Adipose tissue (tissue), 3 donors: ENCODE data around the gene CDC42EP3. TPM values are rescaled to one million over a fixed set of nuclear protein-coding genes. Genes with fewer than 3 reads are reported as not detected.
A peak's percentile ranks its signal among the peaks of the same experiment; 100 is the strongest.

Experiments
- H3K27ac ChIP-seq: one replicate; pipeline ENCODE4 v1.5.1; 2013; ENCODE audit warnings: low read depth, low read length
- WGBS, 3 donors: extraction: QIAGEN DNeasy Blood & Tissue Kit; methylation state at CpG; one replicate each; pipeline ENCODE4 v1.1.7; 2013; 5-methylcytosine and 5-hydroxymethylcytosine counted together
- polyA plus RNA-seq, 3 donors: library from polyadenylated mRNA; stranded (reverse); fragments of 200-250 nt; gene quantifications; one replicate each; pipeline ENCODE4 v1.2.3, GENCODE V29; 2013
- donor health status: healthy with polysubstance abuse.
- donor health status: Bipolar disorder and iron deficiency.
- donor health status: healthy.

CDC42EP3 gene
- polyA plus RNA-seq, 3 donors: 4.9 to 29.2 (median 13.2) TPM

- no peak overlapping the region for H3K27ac ChIP-seq
- WGBS, 3 donors: 31 to 65% (median 46%) methylated on average over 2 of the region's 2 CpGs
Measured at GRCh38 chr2:37664231-37664643, 7.2 kb downstream of the CDC42EP3 start.

GRCh38 chr2:37663390-37663789, 8.1 kb downstream of the CDC42EP3 start:
- no peak overlapping the region for H3K27ac ChIP-seq
- WGBS, 3 donors: 93 to 94% (median 93%) methylated on average over 7 of the region's 7 CpGs

- no peak overlapping the region for H3K27ac ChIP-seq
- 54 to 95% (median 89%) methylated on average over 5 of the region's 5 CpGs for WGBS, 3 donors
Measured at GRCh38 chr2:37659723-37660122, 11.7 kb downstream of the CDC42EP3 start.

GRCh38 chr2:37658682-37659081, 12.8 kb downstream of the CDC42EP3 start:
- WGBS, 3 donors: 87 to 93% (median 91%) methylated on average over 3 of the region's 3 CpGs
- H3K27ac ChIP-seq: no peak overlapping the region

- H3K27ac ChIP-seq: no peak overlapping the region
- WGBS, 3 donors: 81 to 92% (median 90%) methylated on average over 4 of the region's 4 CpGs
Measured at GRCh38 chr2:37657471-37657870, 14.0 kb downstream of the CDC42EP3 start.

- no peak overlapping the region for H3K27ac ChIP-seq
- WGBS, 3 donors: 51 to 67% (median 60%) methylated on average over 11 of the region's 11 CpGs
Measured at GRCh38 chr2:37656512-37657423, 14.7 kb downstream of the CDC42EP3 start.

GRCh38 chr2:37654932-37655841, 16.3 kb downstream of the CDC42EP3 start:
- H3K27ac ChIP-seq: no peak overlapping the region
- 73 to 78% (median 74%) methylated on average over 7 of the region's 7 CpGs for WGBS, 3 donors

- no peak overlapping the region for H3K27ac ChIP-seq
- 67 to 74% (median 70%) methylated on average over 8 of the region's 8 CpGs for WGBS, 3 donors
Measured at GRCh38 chr2:37654419-37654818, 17.0 kb downstream of the CDC42EP3 start.

- WGBS, 3 donors: 49 to 85% (median 55%) methylated on average over 14 of the region's 14 CpGs
- H3K27ac ChIP-seq: peak overlapping the region; percentile 88
Measured at GRCh38 chr2:37653805-37654378, 17.6 kb downstream of the CDC42EP3 start.

- no peak overlapping the region for H3K27ac ChIP-seq
- 37 to 79% (median 58%) methylated on average over 6 of the region's 6 CpGs for WGBS, 3 donors
Measured at GRCh38 chr2:37653093-37653492, 18.3 kb downstream of the CDC42EP3 start.

GRCh38 chr2:37652199-37652640, 19.2 kb downstream of the CDC42EP3 start:
- no peak overlapping the region for H3K27ac ChIP-seq
- 60 to 81% (median 75%) methylated on average over 5 of the region's 5 CpGs for WGBS, 3 donors

GRCh38 chr2:37650548-37651093, 20.8 kb downstream of the CDC42EP3 start:
- H3K27ac ChIP-seq: no peak overlapping the region
- 96 to 99% (median 96%) methylated on average over 3 of the region's 3 CpGs for WGBS, 3 donors

- 85 to 96% (median 89%) methylated on average over 3 of the region's 3 CpGs for WGBS, 3 donors
- H3K27ac ChIP-seq: no peak overlapping the region
Measured at GRCh38 chr2:37649518-37649917, 21.9 kb downstream of the CDC42EP3 start.

GRCh38 chr2:37648331-37649011, 23.0 kb downstream of the CDC42EP3 start:
- 24 to 68% (median 29%) methylated on average over 9 of the region's 9 CpGs for WGBS, 3 donors
- H3K27ac ChIP-seq: no peak overlapping the region

- no peak overlapping the region for H3K27ac ChIP-seq
- 62 to 93% (median 70%) methylated on average over 2 of the region's 2 CpGs for WGBS, 3 donors
Measured at GRCh38 chr2:37647971-37648330, 23.5 kb downstream of the CDC42EP3 start.

- 95 to 98% (median 97%) methylated on average over 9 of the region's 9 CpGs for WGBS, 3 donors
- H3K27ac ChIP-seq: no peak overlapping the region
Measured at GRCh38 chr2:37645836-37646235, 25.6 kb downstream of the CDC42EP3 start.

GRCh38 chr2:37645362-37645761, 26.1 kb downstream of the CDC42EP3 start:
- no peak overlapping the region for H3K27ac ChIP-seq
- 71 to 85% (median 72%) methylated on average over 6 of the region's 6 CpGs for WGBS, 3 donors

- no peak overlapping the region for H3K27ac ChIP-seq
- WGBS, 3 donors: 61 to 92% (median 68%) methylated on average over 5 of the region's 5 CpGs
Measured at GRCh38 chr2:37644191-37644590, 27.3 kb downstream of the CDC42EP3 start.
